Astrocyte of the hippocampus (primary cell): ENCODE data around the gene CLUH.
A peak's percentile ranks its signal among the peaks of the same experiment; 100 is the strongest.

ENCODE experiments used
- DNase-seq: peaks from one replicate; pipeline ENCODE4 v3.0.0; 2011; ENCODE audit warnings: low read depth, low spot score

The CLUH gene

DNA sequence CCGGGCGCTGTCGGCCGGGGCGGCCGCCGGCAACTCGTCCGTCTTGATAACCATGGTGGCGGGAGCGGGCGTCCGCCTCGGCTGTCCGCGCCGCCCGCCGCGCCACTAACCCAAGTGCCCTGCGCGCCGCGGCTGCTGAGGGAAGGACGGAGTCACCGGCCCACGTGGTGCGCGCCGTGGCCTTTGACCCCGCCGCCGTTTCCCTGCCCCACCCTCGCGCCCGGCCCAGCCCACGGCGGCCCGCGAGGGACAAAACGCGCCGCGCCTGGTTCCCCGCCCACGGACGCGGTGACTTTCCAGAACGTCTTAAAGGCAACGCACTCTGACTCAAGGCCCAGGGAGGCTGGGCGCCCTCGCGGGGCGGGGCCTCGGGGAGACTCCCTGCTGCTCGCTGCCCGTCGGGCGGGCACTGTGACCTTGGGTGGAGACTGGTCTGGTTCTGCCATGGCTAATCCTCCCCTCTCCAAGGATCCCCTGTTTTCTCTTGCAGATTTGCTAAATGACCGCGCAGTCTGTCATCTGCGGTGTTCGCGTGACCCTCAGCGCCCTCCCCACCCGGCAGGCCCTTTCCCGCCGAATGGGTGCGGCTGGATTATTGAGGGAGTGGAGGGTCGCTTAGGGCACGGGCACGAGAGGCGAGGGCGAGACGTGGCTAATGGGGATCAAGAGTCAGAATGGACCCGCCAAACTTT, at the start of gene CLUH:
TSS of gene CLUH (minus strand) at position 157 of the 692 bp plus-strand sequence. CDS start at position 54, 103 bp downstream.
- DNase-seq, result peak; percentile 99

DNA sequence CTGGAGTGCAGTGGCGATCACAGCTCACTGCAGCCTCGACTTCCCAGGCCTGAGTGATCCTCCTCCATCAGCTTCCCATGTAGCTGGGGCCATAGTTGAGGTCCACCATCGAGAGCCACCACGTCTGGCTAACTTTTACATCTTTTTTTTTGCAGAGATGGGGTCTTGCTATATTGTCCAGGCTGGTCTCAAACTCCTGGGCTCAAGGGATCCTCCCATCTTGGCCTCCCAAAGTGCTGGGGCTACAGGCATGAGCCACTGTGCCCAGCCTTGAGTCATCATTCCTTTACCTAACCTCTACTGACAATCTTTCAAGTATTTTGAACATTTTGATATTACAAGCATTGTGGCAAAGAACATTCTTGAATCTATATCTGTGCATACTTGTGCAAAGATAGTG, 47.3 kb upstream of the CLUH start:
- DNase-seq, result no peak

GRCh38 chr17:2755891-2756724, 44.5 kb upstream of the CLUH start:
- DNase-seq, result peak; percentile 27

DNA sequence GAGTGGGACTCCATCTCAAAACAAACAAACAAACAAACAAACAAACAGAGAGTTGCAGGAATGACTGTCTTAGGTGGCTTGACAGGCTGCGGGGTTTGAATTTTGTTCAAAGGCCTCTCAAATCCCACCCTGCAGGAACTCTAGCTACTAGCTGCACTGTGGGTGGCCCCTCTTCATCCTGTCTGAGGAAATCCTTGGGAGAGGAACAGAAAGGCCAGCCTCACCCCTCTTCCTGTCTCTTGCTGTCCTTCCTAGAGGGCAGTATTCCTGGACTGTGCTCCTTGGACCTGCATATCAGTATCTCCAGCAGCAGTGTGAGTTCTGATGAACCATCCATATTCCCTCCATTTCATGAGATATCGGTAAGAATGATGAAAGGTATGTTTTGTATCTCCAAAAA, 39.9 kb upstream of the CLUH start:
- DNase-seq, result no peak

DNA sequence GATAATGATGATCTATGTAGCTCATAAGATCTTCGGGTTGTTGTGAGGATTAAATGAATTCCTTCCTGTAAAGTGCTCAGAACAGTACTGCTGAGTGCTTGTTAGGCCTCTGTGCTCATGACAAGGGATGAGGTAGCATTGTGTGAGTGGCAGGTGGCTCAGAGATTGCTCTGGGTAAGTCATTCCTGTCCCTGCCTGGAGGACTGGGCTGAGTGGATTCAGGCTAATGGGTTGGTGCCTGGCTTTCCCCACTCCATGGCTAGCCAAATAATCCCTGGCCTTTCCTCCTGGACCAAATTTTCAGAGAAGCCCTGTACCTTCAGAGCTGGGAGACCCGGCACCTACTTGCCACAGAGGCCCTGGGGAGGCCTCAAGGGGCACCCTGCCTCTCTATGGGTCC, 39.2 kb upstream of the CLUH start:
- DNase-seq, result no peak

DNA sequence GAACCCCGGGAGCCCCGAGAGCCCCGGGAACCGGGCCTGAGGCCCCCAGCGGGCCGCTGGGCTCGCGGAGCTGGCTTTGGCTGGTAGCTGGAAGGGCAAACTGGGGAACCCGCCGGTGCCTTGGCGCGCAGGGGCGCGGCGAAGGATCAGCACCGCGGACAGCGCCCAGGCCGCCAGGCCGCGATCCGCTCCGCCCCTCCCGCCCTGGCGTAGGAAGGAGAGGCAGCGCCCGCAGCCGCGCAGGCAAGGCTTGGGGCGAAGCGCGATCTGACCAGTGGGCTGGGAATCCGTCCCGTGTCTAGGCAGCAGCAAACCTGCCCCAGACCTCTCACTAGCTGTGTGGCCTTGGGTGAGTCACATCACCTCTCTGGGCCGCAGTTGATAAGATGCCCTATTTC, 38.2 kb upstream of the CLUH start:
- DNase-seq, result peak; percentile 91

DNA sequence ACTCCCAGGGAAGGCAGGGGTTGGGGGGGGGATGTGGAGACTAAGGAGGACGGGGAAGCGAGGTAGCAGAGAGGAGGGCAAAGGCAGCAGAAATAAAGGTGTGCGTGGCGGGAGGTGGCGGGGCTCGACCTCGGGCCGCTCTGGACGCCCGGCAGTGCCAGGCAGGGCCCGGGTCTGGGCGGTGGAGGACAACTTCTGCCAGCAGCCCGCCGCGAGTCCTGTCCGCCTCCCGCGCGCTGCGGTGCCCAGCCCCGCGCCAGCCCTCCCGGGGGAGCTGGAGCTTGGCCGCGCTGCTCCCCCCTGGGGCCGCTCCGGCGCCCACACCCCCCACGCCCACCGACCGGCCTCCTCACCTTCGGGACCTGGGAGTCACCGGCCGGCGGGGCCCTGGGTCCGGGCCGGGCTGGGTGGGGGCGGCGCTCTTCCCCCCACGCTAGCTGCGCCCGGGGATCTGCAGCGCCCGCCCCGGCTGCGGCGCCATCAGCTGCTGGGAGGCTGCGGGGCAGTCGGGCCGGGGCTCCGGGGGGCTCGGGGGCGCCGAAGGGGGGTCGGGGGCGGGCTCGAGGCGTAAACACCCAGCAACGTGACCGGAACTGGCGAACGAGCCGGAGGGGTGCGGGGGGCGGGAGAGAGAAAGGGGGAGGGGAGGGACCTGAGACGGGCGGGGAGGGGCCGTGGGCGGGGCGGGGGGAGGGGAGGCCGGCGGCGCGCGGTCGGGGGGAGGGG, 37.7 kb upstream of the CLUH start, which contains the start of gene CCDC92B:
TSS of gene CCDC92B (minus strand) at position 595 of the 726 bp plus-strand sequence. CDS start 14,507 bp downstream, outside the sequence.
- DNase-seq, result no peak

- no peak for DNase-seq
Measured at GRCh38 chr17:2745317-2746037, 33.9 kb upstream of the CLUH start.

- no peak for DNase-seq
Measured at GRCh38 chr17:2737693-2738092, 26.1 kb upstream of the CLUH start.

DNA sequence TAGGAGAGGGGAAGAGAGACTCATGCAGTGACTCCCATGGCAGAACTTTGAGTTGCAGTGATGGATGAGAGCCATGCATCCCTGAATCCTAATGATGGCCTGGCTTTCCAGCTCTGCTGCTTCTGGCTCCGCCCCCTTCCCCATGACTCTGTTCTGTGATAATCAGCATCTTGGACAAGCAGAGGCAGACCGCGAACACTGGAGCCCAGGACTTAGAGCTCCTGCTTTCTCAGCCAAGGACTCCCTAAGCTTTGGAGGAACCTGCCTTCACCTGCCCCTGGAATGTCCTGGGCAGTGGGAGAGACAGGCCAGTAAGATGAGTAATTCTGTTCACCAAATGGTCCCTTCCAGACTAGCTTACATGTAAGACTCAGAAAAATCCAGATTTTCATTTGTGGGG, 25.4 kb upstream of the CLUH start:
- no peak for DNase-seq

DNA sequence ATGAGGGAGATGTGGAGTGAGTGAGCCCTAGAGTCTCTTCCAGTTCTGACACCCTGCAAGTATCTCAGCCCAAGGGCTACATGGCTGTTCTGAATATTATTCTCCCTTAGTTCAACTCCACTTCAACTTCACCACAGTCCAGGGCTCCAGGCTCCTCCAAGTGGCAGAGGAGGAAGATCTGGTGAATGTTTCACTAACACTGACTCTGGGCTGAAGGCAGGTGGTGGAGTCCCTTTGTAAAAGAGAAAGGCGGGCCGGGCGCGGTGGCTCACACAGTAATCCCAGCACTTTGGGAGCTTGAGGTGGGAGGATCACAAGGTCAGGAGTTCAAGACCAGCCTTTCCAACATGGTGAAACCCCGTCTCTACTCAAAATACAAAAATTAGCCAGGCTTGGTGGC, 24.3 kb upstream of the CLUH start:
- no peak for DNase-seq

GRCh38 chr17:2734939-2735338, 23.4 kb upstream of the CLUH start:
- no peak for DNase-seq

- no peak for DNase-seq
Measured at GRCh38 chr17:2731807-2732206, 20.2 kb upstream of the CLUH start.

DNA sequence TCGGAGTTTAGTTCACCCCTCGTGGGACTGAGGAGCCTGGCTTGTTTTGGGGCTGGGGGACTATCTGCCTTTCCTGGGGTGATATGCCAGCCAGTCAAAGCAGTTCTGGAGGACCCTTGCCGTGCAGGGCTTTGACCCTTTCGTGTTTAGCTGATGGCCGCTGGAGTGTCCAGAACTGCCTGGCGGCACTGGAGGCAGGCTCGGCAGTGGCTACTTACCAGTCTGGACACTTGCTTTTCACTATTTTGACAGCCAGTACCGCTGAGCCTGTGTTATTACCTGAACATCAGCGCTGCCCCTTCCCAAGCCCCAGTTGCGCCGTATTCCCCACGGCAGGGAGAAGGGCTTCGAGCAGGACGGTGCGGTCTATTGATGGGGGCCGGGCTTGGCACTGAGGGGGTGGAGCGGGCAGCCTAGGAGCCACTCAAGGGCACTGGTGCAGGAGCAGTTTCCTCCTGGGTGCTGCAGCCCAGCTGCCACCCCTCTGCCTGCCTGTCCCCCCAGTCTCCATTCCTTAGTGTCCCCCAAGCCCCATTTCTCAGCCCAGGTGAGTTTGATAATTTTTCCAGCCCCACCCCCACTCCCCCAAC, 19.3 kb upstream of the CLUH start:
- no peak for DNase-seq

DNA sequence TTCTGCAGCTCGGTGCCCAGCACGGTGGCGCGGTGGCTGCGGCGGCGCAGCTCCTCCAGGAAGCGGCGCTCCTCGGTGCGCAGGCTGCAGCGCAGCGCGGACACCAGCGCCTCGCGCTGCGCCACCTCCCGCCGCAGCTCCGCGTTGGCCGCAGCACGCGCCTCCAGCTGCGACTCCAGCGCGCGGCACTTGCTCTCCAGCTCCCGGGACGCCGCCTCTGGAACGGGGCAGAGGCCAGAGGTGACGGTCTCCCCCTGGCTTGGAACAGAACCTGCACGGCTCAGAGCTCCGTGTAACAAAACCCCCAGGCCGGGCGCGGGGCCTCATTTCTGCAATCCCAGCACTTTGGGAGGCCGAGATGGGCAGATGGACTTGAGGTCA, 13.2 kb upstream of the CLUH start:
- peak; percentile 61 for DNase-seq

DNA sequence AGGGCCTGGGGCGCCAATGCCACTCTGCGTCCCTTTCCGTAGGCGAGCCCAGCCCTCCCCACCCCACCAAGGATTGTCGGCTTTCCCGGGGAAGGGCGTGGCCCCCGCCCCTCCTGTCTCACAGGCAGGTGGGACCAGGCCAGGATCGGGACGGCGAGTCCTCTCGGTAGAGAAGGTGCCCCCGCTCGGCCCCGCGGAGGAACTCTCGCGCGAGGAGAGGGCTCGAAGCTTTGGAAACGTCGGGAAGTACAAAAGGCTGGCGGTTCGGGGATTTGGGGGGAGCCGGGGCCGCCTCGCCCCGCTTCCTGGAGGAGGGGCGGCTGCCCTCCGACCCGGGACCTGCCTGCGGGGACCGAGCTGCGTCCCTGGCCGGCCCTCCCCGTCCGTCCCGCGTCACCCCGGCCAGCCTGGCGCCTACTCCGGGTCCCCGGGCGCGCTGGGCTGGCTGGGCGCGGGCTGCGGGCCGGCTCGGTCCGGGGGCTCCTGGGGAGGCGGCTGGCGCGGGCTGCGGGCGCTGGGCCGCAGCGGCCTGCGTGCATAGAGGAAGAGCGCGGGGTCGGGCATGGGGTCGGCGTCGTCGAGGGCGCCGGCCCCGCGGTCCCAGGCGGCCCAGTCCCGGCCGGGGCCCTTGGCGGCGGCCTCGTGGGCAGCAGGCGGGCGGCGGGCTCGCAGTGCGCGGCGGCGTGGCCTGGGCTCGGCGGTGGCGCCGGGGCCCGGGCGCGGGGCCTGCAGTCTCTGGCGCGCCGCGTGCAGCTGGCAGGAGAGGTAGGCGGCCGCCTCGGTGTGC, 12.6 kb upstream of the CLUH start:
- peak; percentile 43 for DNase-seq

DNA sequence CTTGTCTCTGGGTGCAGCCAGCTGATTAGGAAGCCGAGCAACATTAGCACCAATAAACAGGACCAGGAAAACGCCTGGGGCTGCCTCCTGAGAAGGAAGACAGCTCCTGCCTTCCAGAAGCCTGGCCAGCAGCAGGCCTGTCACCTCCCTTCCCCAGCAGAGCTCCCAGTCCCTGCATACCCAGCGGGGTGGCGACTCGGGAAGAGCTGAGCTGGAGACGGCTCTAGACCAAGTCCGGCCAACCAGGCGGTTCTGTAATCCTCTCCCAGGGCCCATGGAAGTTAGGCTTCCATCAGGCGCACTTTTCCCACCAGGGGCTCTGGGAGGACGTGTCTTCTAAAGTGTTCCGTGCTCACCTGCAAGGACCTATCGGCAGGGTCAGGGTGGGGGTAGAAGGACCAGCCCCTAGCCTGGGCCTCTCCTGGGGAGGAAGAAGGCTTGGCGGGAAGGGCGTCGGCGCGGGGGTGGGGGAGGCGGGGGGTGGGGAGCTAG, 12.0 kb upstream of the CLUH start:
- no peak for DNase-seq

DNA sequence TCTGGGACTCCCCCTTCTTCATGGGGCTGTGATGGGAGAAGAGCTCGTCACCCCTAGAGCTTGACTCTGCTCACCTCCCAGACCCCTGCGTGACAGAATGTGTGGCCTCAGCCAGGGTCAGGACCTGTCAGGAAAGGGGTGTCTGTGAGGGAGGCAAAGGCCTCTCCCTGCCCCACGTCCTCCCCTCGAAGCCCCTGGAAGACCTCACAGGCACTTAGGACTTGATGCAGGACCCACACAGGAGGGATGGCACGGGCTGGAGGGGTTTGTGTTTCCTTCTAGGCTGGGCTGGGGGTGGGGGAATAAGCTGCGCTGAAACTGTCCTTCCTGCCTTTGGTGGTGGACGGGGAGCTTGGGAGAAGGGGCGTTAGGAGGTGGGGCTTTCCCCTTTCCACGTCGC, 11.0 kb upstream of the CLUH start:
- DNase-seq, result no peak

DNA sequence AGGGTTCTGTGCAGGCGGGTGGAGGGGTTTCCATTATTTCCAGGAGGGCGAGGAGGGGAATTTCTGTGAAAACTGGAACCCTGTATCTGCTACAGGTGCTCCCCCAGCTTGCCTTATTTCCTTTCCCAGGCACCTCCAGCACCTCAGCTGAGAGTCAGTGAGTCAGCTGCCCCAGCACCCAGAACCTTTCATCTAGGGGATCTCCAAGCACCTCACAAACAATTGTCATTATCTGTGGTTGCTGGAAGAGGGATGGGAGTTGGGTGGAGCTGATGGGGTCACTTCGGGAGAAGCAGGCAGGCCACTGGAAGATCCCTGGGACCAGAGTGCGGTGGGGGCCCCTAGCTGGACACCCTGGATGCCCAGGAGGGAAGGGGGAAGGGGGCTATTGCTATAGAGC, 10.0 kb upstream of the CLUH start:
- no peak for DNase-seq

DNA sequence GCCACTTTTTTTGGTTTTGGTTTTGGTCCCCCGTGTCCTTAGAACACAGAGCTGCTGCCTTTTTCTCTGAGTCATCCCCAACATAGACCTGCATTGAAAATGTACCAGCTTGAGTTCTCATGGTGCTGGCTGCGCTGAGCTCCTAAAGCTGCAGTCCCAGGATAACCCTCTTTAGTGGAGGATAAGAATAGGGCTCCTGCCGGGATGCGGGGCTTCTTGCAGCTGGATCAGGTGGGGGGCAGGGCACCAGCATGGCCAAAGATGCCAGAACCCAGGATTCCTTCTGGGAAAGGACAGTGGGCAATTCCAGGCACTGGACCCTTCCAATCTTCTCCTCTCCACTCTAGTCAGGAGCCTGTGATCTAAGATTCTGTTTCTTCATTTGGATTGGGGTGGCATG, 8.3 kb upstream of the CLUH start:
- no peak for DNase-seq
